Central memory CD8-positive, alpha-beta T cell (primary cell): ENCODE measurements around the gene TEDDM1.
"Not testable (repeated sequence)": the region's sequence is repeated elsewhere in the genome, so short reads cannot be mapped to it uniquely, and the experiment has no call there.

Source experiments
- ATAC-seq: fragments of 150-1000 bp; cut with Tn5 transposase; replicated peaks from 2 replicates; pipeline ENCODE4 v1.10.0; 2022; ENCODE audit warnings: mild to moderate bottlenecking, moderate FRiP score, moderate number of reproducible peaks; ENCODE audit not compliant: poor library complexity, severe bottlenecking; ENCODE audit errors: extremely low read depth
- DNase-seq, 2 donors: peaks; one replicate each; pipeline ENCODE4 v3.0.0; 2021; ENCODE audit warnings: low spot score in 2 of 2
- H3K27ac Mint-ChIP-seq: one replicate; pipeline ENCODE4 v1.8.0; 2022; ENCODE audit warnings: low read depth, mild to moderate bottlenecking, moderate library complexity, mixed read lengths
- H3K27me3 Mint-ChIP-seq: one replicate; pipeline ENCODE4 v1.8.0; 2022; ENCODE audit warnings: mixed read lengths
- H3K36me3 Mint-ChIP-seq: one replicate; pipeline ENCODE4 v1.8.0; 2022; ENCODE audit warnings: mild to moderate bottlenecking, moderate library complexity, mixed read lengths; ENCODE audit not compliant: insufficient read depth
- H3K4me1 Mint-ChIP-seq: one replicate; pipeline ENCODE4 v1.8.0; 2022; ENCODE audit warnings: mixed read lengths
- H3K4me3 Mint-ChIP-seq: one replicate; pipeline ENCODE4 v1.8.0; 2022; ENCODE audit warnings: mild to moderate bottlenecking, moderate library complexity, mixed read lengths
- H3K9me3 Mint-ChIP-seq: one replicate; pipeline ENCODE4 v1.8.0; 2022; ENCODE audit warnings: mixed read lengths

TEDDM1 gene

DNA sequence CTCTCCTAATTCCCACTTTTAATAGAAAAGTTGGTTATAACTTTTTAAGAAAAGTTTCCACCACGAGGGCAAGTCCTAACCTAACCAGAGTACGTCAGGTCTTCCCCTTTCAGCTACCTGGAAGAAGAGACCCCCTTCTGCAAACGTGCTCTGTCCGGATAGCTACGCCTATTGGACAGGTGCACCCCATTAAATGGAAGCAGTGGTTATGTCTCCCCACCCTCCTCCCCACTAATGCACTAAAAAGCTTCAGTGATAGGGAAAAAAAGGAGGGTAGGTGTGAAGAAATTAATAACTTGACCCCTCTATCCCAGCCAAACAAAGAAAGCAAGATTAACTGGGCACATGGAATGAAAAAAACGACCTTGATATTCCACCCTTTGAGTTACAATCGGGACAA, 16.5 kb downstream of the TEDDM1 start:
- DNase-seq: no peak
- no peak overlapping the region for H3K27ac Mint-ChIP-seq
- peaks cover 35% of the 10 kb centered on the region for H3K36me3 Mint-ChIP-seq
- no peaks in the 10 kb centered on the region for H3K9me3 Mint-ChIP-seq
- peaks cover 12% of the 10 kb centered on the region for H3K4me1 Mint-ChIP-seq
- ATAC-seq: no peak
- H3K4me3 Mint-ChIP-seq: no peak overlapping the region
- H3K27me3 Mint-ChIP-seq: no peaks in the 10 kb centered on the region

DNA sequence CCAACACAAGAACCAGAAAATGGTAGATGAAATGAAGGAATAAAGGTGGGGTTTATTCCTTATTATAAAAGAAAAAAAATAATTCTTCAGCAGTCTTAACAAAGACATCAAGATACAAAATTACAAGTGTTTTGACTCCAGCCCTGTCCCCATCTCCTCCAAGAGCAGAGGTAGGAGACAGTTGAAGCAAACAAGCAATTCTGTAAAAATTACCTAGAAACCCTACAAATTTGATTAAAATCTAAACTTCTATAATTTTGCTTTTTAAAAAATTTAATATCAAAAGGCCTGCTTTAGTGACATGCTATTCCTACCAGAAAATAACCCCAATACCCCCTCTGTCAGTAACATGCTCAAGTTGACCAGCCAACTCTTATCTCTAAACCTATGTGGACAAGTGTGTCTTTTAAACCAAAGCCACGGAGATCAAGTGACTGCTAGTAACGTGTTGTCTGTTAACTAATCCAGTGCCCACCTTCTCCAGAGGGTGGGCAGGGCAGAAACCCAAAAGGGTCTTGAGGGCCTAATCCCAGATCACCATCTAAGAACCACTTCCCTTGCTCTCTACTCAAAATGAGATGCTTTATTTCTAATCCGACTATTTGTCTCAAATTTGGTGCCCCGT, 17.3 kb downstream of the TEDDM1 start:
- Mint-ChIP-seq H3K36me3 (peaks cover 31% of the 10 kb centered on the region), H3K9me3 (no peaks in the 10 kb centered on the region), H3K4me1 (peaks cover 6% of the 10 kb centered on the region), H3K27ac (no peak overlapping the region), H3K27me3 (no peaks in the 10 kb centered on the region), H3K4me3 (no peak overlapping the region)
- no peak for ATAC-seq
- no peak for DNase-seq

DNA sequence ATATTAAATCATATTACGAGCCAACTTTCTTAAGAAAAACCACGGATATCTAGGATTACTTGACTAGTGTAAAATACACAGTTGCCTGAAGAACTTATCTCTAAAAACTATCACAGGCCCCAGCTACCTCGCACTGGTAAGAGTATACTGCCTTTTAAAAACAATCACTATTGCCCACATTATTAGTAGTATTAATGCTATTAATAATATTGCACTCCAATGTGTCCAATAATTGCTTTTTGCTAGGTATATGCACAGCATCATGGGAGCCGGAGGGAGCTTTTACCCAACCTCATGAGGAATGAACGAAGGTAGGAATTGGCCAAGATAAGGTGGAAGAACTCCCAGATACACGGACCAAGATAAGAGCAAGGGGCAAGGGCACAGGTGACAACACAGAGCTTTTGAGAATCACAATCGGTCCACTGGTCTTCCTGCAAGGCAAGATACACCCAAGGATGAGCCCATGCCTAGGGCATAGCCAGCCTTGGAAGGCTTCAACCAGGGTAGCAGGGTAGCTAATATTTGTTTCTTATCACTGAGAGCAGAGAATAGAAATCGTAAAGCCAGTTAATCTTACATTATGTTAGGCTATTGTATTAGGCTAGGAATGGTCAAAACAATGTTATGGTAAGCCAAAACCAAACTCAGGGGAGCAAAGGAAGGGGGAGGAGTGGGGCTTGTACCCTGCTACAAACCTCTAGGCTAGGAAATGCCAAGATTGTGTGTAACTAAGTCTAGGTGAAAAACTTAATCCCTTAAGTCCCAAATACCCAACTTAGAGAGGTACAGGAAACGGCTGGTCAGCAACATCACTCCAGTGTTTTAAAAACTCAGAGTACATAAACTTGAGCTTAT, 18.3 kb downstream of the TEDDM1 start:
- H3K9me3 Mint-ChIP-seq: no peaks in the 10 kb centered on the region
- peaks cover 24% of the 10 kb centered on the region for H3K36me3 Mint-ChIP-seq
- DNase-seq: no peak
- no peak overlapping the region for H3K27ac Mint-ChIP-seq
- no peaks in the 10 kb centered on the region for H3K4me1 Mint-ChIP-seq
- no peak overlapping the region for H3K4me3 Mint-ChIP-seq
- ATAC-seq: no peak
- no peaks in the 10 kb centered on the region for H3K27me3 Mint-ChIP-seq

DNA sequence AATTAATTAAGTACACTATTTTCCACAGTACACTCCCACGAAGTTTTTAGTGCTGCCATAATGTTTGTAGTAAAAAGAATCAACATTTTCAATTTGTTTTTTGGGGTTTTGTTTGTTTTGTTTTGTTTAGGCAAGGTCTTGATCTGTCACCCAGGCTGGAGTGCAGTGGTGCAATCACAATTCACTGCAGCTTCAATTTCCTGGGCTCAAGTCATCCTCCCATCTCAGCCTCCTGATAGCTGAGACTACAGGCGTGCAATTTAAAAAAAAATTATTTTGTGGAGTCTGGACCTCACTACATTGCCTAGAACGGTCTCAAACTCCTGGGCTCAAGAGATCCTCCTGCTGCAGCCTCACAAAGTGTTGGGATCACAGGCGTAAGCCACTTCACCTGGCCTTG, 20.3 kb downstream of the TEDDM1 start:
- Mint-ChIP-seq H3K9me3 (no peaks in the 10 kb centered on the region), H3K4me3 (no peak overlapping the region), H3K27ac (no peak overlapping the region), H3K4me1 (no peaks in the 10 kb centered on the region), H3K27me3 (no peaks in the 10 kb centered on the region), H3K36me3 (peaks cover 12% of the 10 kb centered on the region)
- ATAC-seq (no peak), DNase-seq (no peak)

DNA sequence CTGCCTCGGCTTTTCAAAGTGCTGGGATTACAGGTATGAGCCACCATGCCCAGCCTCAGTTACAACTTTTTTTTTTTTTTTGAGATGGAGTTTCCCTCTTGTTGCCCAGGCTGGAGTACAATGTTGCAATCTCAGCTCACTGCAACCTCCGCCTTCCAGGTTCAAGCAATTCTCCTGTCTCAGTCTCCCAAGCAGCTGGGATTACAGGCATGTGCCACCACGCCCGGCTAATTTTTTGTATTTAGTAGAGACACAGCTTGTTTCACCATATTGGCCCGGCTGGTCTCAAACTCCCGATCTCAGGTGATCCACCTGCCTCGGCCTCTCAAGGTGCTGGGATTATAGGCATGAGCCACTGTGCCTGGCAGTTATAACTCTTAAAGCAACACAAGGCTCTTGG, 20.7 kb downstream of the TEDDM1 start:
- H3K27me3 Mint-ChIP-seq, H3K27ac Mint-ChIP-seq, H3K4me3 Mint-ChIP-seq, DNase-seq, ATAC-seq, H3K4me1 Mint-ChIP-seq, H3K9me3 Mint-ChIP-seq: not testable (repeated sequence)
- H3K36me3 Mint-ChIP-seq: peaks cover 12% of the 10 kb centered on the region

DNA sequence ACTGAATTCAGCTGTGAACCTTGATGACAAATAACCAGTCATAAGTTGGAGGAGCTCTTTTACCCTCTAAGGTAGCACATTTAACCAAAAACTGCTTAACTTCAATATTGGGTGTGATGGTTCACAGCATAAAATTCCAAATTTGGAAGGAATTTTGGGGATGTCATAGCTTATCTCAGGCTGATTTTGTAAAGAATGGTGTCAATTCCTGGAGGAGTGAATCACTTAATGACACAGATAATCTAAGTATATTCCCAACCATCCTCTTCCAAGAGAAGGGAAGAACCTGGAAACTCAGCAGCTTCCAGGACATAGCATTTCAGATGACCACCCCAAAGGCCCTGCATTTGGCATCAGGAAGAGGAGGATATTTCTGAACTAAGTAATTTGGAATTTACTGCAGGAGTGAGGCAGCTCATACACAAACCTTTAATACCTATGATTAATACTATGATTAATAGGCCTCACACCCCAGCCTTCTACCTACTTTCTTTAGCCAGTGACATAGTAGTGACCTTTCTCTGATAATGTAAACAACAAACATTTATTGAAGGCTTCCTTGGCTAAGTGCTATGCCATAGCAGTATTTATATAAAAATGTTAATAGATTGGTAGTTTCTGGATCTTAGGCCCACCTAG, 23.4 kb downstream of the TEDDM1 start:
- H3K4me3 Mint-ChIP-seq: no peak overlapping the region
- no peak for ATAC-seq
- DNase-seq: no peak
- H3K27ac Mint-ChIP-seq: no peak overlapping the region
- H3K9me3 Mint-ChIP-seq: no peaks in the 10 kb centered on the region
- H3K27me3 Mint-ChIP-seq: no peaks in the 10 kb centered on the region
- H3K4me1 Mint-ChIP-seq: no peaks in the 10 kb centered on the region
- peaks cover under 1% of the 10 kb centered on the region for H3K36me3 Mint-ChIP-seq

DNA sequence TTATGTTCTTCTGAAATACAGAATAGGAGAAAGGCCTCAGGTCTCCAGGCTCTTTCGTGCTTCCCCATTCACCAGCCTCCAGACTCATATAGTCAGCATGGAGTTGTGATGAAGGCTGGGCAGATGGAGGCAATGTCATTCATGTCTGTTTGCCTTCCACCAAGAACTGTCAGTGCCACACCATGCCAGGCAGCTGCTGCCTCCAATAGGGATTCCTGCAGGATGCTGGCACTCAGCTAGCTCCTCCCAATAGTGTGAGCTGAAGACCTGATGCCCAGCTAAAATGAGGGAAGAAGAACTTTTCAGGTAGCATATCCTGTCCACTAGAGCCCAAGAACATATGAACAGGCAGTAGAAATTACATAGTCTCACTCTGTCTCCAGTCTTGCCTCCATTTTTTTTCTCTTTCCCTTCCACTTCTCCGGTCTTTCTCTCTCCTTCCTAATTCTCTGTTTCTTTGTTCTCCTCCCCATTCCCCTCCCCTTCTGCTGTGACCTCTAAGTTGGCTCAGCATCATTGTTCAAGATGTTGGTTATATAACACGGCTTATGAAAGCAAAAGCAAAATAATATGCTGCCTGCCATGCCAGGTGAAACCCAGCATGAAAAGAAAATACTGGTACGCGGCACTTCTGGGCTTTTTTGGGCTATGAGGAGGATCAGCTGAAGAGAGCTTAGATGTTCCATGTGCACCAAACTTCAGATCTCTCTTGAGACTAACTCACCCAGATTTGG, 26.2 kb downstream of the TEDDM1 start:
- Mint-ChIP-seq H3K4me3 (no peak overlapping the region), H3K4me1 (no peaks in the 10 kb centered on the region), H3K27ac (no peak overlapping the region), H3K9me3 (no peaks in the 10 kb centered on the region), H3K27me3 (no peaks in the 10 kb centered on the region), H3K36me3 (no peaks in the 10 kb centered on the region)
- DNase-seq (no peak), ATAC-seq (no peak)

DNA sequence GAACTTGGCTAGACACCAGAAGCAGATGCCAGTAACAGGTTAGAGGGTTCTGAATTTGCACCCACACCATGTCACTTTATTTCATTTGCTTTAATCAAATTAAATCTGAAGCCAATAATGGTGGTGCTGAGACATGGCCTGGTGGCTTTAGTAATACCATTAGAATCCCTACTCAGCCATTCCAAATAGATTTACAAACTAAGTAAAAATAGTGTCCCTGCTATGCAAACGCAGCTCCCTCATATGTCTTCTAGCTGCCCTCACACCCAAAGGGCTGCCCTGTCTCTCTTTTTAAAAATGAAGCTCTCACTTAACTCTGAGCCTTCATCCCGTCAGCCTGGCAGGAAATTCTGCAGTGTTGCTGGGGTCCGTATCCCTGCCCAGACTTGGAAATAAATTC, 29.9 kb downstream of the TEDDM1 start:
- H3K36me3 Mint-ChIP-seq: no peaks in the 10 kb centered on the region
- H3K27ac Mint-ChIP-seq: no peak overlapping the region
- no peaks in the 10 kb centered on the region for H3K4me1 Mint-ChIP-seq
- no peak for DNase-seq
- peaks cover 17% of the 10 kb centered on the region for H3K27me3 Mint-ChIP-seq
- no peak for ATAC-seq
- H3K4me3 Mint-ChIP-seq: no peak overlapping the region
- no peaks in the 10 kb centered on the region for H3K9me3 Mint-ChIP-seq

DNA sequence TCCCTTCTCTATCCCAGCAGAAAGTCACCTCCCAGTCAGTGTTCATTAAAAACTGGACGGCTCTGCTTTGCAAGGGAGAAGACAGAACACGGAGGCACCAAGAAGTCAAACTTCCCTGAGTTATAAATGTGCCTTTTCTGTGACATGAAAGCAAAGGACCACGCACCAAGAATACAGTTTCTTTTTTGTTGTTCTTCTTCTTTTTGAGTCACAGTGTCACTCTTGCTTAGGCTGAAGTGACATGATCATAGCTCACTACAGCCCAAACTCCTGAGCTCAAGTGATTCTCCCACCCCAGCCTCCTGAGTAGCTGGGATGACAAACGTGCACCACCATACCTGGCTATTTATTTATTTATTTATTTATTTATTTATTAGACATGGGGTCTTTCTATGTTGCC, 31.6 kb downstream of the TEDDM1 start:
- ATAC-seq (no peak), DNase-seq (no peak)
- no peak overlapping the region for H3K4me3 Mint-ChIP-seq
- no peaks in the 10 kb centered on the region for H3K36me3 Mint-ChIP-seq
- H3K27me3 Mint-ChIP-seq: peaks cover 22% of the 10 kb centered on the region
- H3K27ac Mint-ChIP-seq: no peak overlapping the region
- no peaks in the 10 kb centered on the region for H3K4me1 Mint-ChIP-seq
- H3K9me3 Mint-ChIP-seq: no peaks in the 10 kb centered on the region

DNA sequence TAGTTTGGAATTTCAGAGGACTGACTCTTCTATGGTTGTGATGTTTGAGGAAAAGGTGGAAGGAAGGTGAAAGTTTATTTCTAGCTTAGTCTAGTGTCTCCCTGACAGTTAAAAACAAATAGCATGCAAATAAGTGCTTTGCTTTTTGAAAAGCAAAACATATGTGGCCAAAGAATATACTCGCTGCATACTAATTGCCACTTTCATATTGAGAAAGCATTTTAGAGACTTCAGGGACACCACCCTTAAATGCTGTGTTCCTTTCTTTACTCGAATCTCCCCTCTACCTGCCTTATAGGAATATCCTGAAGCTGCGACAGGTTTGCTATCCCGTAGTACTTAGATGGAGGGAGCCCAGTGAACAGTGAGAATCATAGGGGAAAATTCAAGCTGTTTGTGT, 32.1 kb downstream of the TEDDM1 start:
- Mint-ChIP-seq H3K4me3 (no peak overlapping the region), H3K27me3 (peaks cover 22% of the 10 kb centered on the region), H3K27ac (no peak overlapping the region), H3K4me1 (no peaks in the 10 kb centered on the region), H3K9me3 (no peaks in the 10 kb centered on the region), H3K36me3 (no peaks in the 10 kb centered on the region)
- ATAC-seq (no peak), DNase-seq (no peak)

DNA sequence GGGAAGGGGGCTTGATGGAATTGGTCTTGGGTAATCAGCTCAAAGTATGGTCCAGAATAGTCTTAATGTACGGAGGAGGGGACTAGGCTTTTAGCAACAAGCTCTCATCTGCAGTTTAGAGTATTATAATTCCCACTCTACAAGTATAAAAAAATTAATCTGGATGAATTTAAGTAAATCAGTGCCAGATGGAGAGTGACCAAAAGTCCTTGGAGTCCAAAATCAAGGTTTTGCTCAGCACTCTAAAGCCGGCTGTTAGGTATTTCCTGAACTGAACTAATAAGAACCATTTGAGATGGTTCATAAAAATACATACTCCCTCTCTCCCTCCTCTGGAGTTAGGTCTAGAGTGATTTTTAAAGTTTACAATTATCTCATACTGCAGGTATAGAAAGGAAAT, 32.5 kb downstream of the TEDDM1 start:
- H3K4me1 Mint-ChIP-seq: no peaks in the 10 kb centered on the region
- DNase-seq: no peak
- H3K27ac Mint-ChIP-seq: no peak overlapping the region
- H3K4me3 Mint-ChIP-seq: no peak overlapping the region
- no peaks in the 10 kb centered on the region for H3K36me3 Mint-ChIP-seq
- ATAC-seq: no peak
- no peaks in the 10 kb centered on the region for H3K9me3 Mint-ChIP-seq
- H3K27me3 Mint-ChIP-seq: peaks cover 22% of the 10 kb centered on the region

DNA sequence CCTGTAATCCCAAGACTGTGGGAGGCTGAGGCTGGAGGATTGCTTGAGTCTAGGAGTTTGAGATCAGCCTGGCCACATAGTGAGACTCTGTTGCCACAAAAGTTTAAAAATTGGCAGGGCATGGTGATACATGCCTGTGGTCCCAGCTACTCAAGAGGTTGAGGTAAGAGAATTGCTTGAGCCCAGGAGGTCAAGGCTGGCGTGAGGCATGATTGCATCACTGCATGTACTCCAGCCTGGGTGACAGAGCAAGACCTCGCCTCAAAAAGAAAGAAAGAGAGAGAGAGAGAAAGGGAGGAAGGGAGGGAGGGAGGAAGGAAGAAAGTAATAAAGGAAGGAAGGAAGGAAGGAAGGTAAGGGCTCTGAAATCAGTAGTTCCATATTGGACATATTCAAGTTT, 33.9 kb downstream of the TEDDM1 start:
- Mint-ChIP-seq H3K4me3 (no peak overlapping the region), H3K9me3 (no peaks in the 10 kb centered on the region), H3K27ac (no peak overlapping the region), H3K4me1 (no peaks in the 10 kb centered on the region), H3K27me3 (peaks cover 22% of the 10 kb centered on the region), H3K36me3 (no peaks in the 10 kb centered on the region)
- ATAC-seq (no peak), DNase-seq (no peak)
